ENCODE results near the gene GATAD1.

GATAD1 gene

GRCh38 chr7:92508946-92509345 lies 61.7 kb downstream of the GATAD1 start:
- Histone ChIP-seq H3K9ac (ENCODE audit: insufficient read length) (no peak overlapping the region), H3K9me3 (ENCODE audit: low read depth, low read length) (no peaks in the 10 kb centered on the region), H3K36me3 (ENCODE audit: insufficient read depth, low read length) (peaks cover 12% of the 10 kb centered on the region), H3K27ac (no peak overlapping the region), H3K4me3 (no peak overlapping the region)
- TF ChIP-seq POLR2AphosphoS5 (IDR thresholded peaks at IDR 0.05; ENCODE audit: borderline replicate concordance, low read depth, low read length) (no peak), FOXP2 (optimal IDR thresholded peaks at IDR 0.05; ENCODE audit: control extremely low read depth, extremely low read length, insufficient read depth) (no peak), EZH2 (IDR thresholded peaks at IDR 0.05) (no peak)
- DNase-seq (ENCODE audit: low read depth, low spot score), result no peak

Measured in SK-N-MC (cell line).